ENCODE measurements around the gene AQP4.

Gene AQP4
- 0 reads per million in 3 experiments for total RNA-seq

DNA sequence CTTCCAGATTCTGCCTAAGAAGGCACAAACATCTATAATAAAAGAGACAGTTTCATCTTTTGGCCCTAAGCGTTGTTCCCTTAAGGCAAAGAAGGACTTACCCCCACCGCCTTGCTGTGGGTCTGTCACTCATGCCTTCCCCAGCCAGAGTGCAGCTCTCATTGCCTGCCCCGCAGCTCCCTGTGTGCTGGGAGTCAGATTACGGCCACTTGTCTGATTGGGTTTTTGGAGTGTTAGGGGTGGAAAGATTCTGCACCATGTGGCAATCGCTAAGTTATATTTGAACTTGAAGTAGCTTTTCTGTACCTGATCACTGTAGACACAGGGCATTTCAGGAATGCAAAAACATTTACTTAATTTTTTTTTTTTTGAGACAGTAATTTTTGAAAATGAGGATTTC, at the start of gene AQP4:
AQP4 (minus strand) TSS at position 151 of the 400 bp plus-strand sequence; CDS start at position 133, 18 bp downstream.
- DNase-seq: no peak

DNA sequence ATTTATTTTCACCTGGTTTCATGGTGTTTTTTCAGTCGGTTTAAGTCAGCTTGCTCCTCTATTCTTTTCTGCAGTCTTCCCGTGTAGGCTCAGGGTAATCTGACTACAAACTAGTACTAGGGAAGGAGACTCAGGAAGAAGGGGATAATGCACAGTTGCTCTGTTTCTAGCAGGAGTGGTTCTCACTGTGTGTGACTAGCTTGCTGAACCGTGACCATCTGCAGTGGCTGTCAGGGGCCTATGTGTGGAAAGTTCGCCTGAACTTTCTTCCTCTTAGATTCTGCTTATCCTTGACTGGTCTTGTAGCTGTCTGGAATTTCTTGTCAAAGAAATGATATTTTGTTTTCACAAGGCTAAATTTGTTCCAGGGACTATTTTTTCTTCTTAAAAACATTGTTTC, 46.3 kb upstream of the AQP4 start:
- no peak for DNase-seq

GRCh38 chr18:26909599-26910290, 44.2 kb upstream of the AQP4 start:
- DNase-seq: no peak

DNA sequence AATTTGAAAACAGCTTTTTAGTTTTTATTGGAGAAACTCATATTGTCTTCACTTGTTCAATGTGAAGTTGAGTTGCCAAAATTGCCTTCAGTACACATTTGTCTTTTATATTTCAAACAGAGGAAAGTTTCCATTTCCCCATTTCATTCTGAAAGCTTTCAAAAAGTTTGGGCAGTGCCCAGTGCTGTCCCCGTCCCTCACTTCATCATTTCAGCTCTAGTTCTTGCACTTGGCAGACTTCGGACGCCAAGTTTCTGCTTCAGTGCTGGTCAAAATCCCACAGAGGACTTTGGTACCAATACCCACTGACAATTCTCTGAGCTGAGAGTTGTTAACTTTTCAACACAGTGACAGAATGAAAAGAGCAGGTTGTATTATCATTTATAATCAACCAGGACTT, 43.4 kb upstream of the AQP4 start:
- no peak for DNase-seq

DNA sequence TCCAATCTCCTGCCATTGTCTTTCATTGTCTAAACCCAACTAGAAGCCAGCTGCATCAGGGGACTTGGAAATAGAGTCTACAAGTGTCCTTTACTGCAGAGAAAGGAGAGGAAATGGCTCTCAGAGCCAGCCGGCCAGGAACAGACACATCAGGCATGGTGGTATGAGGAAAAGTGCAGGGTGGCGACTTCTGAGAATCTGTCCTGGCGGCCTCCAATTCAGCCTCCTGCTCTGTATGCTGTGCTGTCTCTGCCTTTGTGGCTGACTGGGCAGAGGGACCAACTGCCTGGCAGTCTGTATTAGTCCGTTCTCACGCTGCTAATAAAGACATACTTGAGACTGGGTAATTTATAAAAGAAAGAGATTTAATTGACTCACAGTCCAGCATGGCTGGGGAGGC, 36.8 kb upstream of the AQP4 start:
- no peak for DNase-seq

DNA sequence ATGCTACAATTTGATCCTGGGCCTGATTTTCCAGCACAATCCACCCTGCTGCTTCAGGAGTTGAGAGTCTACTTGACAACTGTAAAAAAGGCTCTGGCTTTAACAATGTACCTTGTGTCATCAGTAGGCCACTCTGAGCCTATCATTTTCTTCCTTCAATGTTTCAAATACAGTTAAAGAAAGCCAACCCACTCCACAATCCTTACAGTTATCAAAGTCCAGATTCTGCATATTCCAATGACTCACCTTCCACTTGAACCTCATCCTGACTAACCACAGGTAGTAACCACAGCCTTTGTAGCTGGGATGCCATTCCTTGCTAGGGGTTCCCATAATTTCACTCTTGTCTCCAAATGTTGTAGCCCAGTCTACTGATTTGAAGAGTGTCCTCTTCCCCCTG, 35.5 kb upstream of the AQP4 start:
- no peak for DNase-seq

DNA sequence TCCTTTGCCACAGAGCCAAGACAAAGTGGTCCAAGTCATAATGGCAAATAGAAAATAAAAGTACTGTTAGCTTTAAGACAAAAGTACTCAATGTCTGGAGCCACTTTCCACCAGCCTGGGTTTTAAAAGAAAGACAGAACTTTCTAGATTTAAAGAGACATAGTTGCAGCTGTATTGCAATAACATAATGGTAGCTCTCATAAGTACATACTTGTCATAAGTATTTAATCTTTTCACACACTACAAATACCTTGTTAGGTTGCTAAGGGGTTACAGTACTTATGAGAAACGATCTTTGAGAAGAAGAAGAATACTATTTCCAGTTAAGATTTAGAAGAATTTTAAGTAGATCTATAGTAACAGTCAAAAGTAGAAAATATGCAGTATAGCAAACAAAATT, 28.9 kb upstream of the AQP4 start:
- no peak for DNase-seq

GRCh38 chr18:26893996-26894395, 28.5 kb upstream of the AQP4 start:
- DNase-seq: no peak

DNA sequence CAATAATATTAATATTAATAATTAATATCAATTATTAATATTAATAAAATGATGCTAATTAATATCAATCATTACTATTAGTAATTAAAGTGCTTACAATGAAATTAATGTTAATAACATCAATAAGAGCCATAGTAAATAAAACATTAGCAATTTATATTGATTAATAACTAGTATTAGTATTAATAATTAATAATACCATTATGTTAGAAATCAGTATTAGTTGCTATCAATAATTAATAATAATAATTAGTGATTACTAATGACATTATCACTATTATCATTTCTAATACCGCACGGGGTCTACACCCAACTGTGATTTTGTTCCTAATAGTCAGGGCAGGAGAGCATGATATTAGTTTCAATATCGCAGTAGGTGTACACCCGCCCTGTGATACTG, 22.8 kb upstream of the AQP4 start:
- no peak for DNase-seq

DNA sequence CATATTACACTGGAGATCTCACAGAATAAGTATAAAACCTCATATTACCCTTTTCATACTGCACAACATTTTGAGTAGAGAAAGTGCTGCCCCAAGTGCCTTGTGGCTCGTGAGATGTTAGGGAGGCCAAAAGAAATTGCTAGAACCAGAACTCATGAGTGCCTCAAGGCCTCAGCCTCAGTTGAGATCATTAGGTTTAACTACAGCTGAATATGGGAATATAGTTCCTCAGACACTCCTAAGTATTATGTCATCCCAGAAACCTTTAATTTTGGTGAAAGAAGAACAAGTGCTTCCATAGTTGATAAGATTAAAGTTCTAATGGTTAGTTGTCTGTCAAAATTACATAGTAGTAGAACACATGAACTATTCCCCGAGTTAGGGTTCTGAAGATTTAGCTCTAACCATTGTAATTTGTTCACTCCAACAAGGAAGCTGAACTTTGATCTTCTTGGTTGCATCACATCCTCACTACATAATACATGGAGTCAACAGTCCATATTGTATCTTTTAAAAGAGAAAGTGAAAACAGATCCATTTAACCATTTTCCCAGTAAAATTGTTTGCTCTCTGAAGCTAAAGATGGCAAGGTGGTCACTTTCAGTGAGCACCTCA, 9.6 kb upstream of the AQP4 start:
- no peak for DNase-seq

DNA sequence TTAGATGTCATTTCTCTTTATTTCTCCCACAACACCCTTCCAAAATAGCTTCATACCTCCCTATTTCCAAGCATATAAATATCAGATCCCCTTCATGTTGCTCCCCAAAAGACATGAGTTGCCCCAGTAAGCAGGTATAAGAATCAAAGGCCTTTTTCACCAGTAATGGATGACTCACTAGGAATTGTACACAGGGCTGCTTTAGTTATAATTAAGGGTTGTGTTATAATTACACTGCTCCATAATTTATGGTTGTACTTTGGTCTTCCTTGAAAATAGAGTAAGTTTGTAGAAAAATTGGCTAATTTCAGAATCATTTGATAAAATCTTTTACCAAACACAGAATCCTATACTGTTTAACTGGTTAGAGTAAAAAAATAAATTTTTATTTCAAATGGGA, 8.8 kb upstream of the AQP4 start:
- DNase-seq: no peak

DNA sequence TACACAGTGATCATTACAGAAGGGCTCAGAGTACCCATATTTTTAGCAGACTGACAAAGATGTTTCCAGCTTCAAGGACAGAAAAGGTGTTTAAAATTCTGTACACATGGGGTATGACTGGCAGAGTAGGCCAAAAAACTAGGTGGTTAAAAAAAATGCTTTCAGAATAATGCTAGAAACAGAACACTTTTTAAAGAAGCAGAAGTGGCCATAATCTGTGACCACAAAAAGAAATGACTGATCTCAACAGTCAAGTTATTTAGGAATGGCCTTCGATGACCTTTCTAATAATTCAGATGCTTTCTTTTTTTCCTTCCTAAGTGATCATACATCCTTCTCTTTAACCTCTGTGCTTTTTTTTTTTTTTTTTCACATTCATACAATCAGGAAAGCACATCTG, 4.1 kb upstream of the AQP4 start:
- DNase-seq: no peak

DNA sequence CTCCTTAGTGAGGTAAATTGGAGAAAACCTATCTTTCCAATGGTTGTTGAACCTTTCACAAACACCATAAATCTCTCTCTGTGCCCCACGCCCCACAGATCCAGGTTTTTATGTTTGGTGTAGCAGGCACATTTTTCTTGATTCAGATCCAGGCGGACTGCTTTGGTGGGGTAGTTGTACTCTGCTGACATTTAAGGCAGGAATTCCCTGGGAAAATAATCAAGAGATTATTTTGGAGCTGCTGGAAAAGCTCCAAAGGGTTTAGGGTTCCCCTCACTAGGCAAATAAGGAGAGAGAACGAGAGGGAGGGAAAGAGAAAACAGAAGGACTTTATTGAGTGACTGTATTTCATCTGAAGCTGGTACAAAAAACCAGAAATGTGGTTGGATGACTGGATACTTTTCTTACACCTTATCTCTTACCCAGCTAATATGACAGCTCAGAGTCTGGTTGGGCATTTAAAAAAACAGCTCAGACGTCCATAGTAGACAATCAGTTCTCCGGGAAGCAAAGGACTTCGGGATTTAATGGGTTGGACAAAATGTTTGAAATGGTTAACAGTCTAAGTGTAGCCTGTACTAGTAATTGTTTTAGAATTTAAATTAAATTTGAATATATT, 3.6 kb upstream of the AQP4 start:
- DNase-seq: no peak

GRCh38 chr18:26867471-26867870, 2.0 kb upstream of the AQP4 start:
- DNase-seq: no peak

DNA sequence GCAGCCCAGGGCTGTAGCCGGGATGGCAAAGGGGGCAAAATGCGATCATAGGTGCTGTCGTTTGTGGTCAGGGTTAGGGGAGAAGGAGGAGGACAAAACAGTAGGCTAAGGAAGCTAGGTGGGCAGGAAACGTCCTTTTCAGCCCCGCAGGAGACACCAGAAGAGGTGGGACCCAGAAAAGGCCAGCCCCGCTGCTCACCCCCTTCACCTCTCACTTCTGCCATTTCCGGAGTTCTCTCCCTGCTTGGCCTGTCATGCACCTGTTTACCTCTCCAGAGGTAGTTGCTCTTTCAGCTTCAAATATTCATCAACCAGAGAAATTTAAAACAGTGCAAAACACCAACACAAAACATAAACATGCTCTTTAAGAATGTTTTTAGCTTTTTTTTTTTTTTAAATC, 849 bp downstream of the AQP4 start:
- DNase-seq: no peak

DNA sequence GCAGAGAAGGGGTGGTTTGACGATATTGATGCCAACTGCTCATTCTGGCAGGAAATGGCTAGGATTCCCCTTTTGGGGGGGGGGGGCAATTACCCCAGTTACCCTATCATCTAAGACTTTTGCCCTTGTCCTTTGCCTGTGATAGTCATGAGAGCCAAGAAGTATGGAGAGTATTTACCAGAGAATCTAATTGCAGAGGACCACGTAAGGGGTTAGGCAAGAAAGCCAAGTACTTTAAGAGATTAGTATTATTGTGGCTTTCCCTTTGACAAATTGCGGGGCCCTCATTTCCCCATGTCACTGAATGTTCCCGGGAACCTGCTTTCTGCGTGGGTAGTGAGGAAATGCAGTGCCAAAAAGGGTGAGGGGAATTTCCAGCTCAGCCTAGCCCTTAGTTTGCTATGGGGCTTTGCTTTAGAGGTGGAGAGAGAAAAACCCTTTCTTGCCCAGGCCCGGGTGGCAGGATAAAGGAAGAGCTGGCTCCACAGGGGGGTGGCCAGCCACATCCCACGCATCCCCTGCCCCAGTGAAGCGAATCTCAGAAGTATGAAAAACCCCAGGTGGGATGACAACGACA, 1.5 kb downstream of the AQP4 start:
- no peak for DNase-seq

DNA sequence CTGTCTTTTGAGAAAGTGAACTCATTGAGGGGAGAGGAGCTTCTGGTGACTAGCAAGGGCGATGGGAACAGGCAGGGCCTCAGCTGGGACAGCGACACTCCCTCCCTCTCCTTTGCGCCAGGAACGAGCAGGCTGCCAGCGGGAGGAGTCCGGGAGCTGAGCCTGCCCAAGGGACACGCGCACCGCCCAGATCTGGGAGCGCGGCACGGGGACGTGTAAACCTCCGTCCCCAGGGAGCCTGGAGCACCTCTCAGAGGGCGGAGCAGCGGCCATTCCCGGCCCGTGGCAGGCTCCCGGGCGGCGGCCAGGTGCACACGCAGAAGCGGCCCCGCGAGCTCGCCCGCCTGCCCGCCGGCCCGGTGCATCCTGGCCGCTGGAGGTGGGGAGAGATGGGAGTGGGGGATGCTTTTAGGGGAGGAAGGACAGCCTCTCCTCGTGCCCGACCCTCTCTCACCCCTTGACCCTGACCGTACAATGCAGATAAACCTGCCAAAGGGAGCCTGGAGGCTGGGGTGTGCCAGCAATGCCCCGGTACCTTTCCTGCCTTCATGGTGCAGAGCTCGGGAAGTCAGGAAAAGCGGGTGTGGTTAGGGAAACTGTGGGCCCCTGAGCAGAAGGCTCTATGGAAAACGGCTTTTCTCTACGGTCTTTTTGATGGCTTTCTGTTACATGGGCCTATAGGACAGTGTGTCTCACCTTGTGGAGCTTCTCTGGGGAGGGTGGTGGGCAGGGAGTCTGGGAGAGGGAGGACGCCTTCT, 2.2 kb downstream of the AQP4 start:
- no peak for DNase-seq

DNA sequence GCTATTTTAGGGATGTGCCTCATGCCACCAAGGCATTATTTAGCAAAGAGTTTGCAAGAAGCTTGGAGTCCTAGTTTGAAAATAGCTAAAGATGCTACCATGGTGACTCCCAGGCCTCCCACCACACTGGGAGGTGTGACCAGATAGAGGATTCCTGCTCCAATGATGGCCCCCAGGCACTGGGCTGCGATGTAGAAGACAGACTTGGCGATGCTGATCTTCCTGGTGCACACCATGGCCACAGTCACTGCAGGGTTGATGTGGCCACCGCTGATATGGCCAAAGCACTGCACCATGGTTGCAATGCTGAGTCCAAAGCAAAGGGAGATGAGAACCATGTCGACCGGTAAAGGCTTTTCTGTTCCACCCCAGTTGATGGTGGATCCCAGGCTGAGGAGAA, 3.4 kb downstream of the AQP4 start:
- DNase-seq: no peak

DNA sequence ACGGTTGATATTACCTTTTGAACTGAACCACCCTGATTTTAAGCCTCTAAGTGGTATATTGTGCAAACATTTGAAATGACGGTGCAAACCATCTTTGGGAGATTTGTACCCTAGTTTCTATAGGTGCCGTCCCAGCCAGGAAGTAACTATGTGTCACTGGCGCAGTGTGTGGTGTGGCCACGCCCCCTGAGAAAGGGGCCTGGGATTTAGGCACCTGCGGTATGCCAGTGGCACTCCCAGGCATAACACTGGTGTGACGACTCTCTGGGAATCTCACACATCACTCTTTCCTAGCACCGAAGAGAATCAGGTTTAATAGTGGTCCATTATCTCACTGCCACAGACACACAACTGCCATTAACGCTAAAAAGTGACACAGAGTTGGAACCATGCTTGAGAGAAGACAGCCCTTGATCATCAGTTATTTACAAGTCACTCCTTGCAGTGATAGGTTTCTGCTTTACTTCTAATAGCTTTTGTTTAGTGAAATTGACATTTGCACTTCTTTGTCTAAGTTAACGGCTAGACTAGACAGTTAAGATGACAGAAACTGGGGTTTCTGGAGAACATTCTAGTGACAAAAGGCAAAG, 11.1 kb downstream of the AQP4 start:
- no peak for DNase-seq

GRCh38 chr18:26853401-26853800, 12.1 kb downstream of the AQP4 start:
- DNase-seq: no peak

- DNase-seq: no peak
Observed at GRCh38 chr18:26843760-26844159, 21.7 kb downstream of the AQP4 start.

DNA sequence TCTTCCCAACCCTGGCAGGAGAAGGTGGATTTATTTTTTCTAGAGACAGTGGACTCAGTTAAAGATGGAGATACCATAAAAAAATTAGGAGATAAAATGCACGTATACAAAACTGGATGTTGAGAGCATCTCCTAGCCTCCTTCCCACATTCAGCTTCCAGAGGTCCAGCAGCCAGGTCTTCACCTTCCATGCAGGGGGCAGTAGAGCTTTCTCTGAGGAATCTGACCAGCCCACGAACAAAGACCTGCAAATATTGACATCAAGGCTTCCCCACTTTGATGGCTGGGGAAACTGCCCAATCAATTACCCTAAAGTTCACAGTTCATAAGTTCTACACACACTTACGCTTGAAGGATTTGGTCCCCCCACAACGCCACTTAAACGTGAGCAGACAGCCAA, 24.5 kb downstream of the AQP4 start:
- no peak for DNase-seq

- DNase-seq: no peak
Observed at GRCh38 chr18:26839609-26840008, 25.9 kb downstream of the AQP4 start.
